Body of pancreas (tissue), 4 donors: ENCODE results near the gene ERCC8. TPM values are rescaled to one million over a fixed set of nuclear protein-coding genes. Genes with fewer than 3 reads are reported as not detected.

Experiments
- ATAC-seq: fragments of 150-250 bp; one replicate; pipeline ENCODE4 v1.9.1; 2016
- DNase-seq, 4 donors: peaks; one replicate each; pipeline ENCODE4 v3.0.0-alpha.2; 2019
- H3K27ac ChIP-seq, 4 donors: fragments of 200-600 bp; sonication (generic); 1 replicate in 3 of 4; 2 replicates in 1 of 4; pipeline versions ENCODE4 v1.5.1 to v1.6.1; 2016 to 2019; ENCODE audit warnings: mild to moderate bottlenecking in 1 of 4, mixed read lengths in 1 of 4, moderate library complexity in 1 of 4
- H3K27me3 ChIP-seq, 2 donors: fragments of 200-600 bp; sonication (generic); one replicate each; pipeline ENCODE4 v1.6.0; 2016; ENCODE audit warnings: mild to moderate bottlenecking in 1 of 2
- H3K36me3 ChIP-seq, 2 donors: fragments of 200-600 bp; sonication (generic); replicated peaks in 1 of 2; 2 replicates each; pipeline ENCODE4 v1.5.1; 2016; ENCODE audit warnings: low read depth in 2 of 2; ENCODE audit not compliant: insufficient read depth in 1 of 2
- H3K4me1 ChIP-seq: fragments of 200-600 bp; sonication (generic); one replicate; pipeline ENCODE4 v1.6.0; 2016
- H3K4me3 ChIP-seq, 2 donors: fragments of 200-600 bp; sonication (generic); 1 replicate in 1 of 2; 2 replicates in 1 of 2; pipeline ENCODE4 v1.5.1; 2016 to 2019
- H3K9me3 ChIP-seq, 3 donors: fragments of 200-600 bp; sonication (generic); 1 replicate in 2 of 3; 2 replicates in 1 of 3; pipeline ENCODE4 v1.5.1; 2016
- CTCF ChIP-seq, 7 experiments: fragments of 450-650 bp in 4 of 7; fragments of 200-600 bp in 3 of 7; sonication (generic) in 3 of 7; IDR thresholded peaks; one replicate each; pipeline ENCODE4 v1.5.1; 2016 to 2019; ENCODE audit warnings: antibody characterized with exemption in 7 of 7
- POLR2A ChIP-seq, 3 donors: fragments of 450-650 bp; IDR thresholded peaks; one replicate each; pipeline ENCODE4 v1.6.1; 2016; ENCODE audit warnings: antibody characterized with exemption in 3 of 3, mild to moderate bottlenecking in 2 of 3
- WGBS, 2 donors: methylation state at CpG; one replicate each; pipeline ENCODE4 v1.1.5; 2017; 5-methylcytosine and 5-hydroxymethylcytosine counted together
- intact Hi-C: fragments of 100-400 bp; cut with DNase I; formaldehyde crosslinking; loops from one replicate; pipeline ENCODE4 v1.15.1; 2023
- total RNA-seq, 2 donors: library from RNA; depleted of rRNA; stranded (reverse); fragments of >200 nt; gene quantifications; one replicate each; pipeline ENCODE4 v1.1.0, GENCODE V29; 2016

ERCC8 gene
- total RNA-seq, 2 donors from 2014 or later: 2.6 to 3.4 TPM

GRCh38 chr5:60833520-60833919, 111.3 kb downstream of the ERCC8 start:
- intact Hi-C loops: no loop called here
- no peak overlapping the region for H3K4me3 ChIP-seq
- TF ChIP-seq CTCF (IDR thresholded peaks at IDR 0.05): no peak
- H3K27me3 ChIP-seq: no peaks in the 10 kb centered on the region
- H3K27ac ChIP-seq: no peak overlapping the region
- no peaks in the 10 kb centered on the region for H3K36me3 ChIP-seq
- H3K4me1 ChIP-seq: peaks cover 18% of the 10 kb centered on the region
- DNase-seq: no peak
- no peaks in the 10 kb centered on the region for H3K9me3 ChIP-seq
- ATAC-seq: no peak

GRCh38 chr5:60830581-60831127, 114.2 kb downstream of the ERCC8 start:
- Histone ChIP-seq H3K4me3 (no peak overlapping the region), H3K9me3 (no peaks in the 10 kb centered on the region), H3K4me1 (peaks cover 7% of the 10 kb centered on the region), H3K27me3 (no peaks in the 10 kb centered on the region), H3K27ac (peak overlapping the region in 1 of 4 donors; percentile 7), H3K36me3 (no peaks in the 10 kb centered on the region)
- no peak for ATAC-seq
- no peak for TF ChIP-seq POLR2A (IDR thresholded peaks at IDR 0.05)
- no peak for TF ChIP-seq CTCF (IDR thresholded peaks at IDR 0.05)
- peak in 1 of 4 donors; percentile 6 for DNase-seq
- intact Hi-C loops: no loop called here

- H3K27ac ChIP-seq: no peak overlapping the region
- peaks cover 7% of the 10 kb centered on the region for H3K4me1 ChIP-seq
- TF ChIP-seq CTCF (IDR thresholded peaks at IDR 0.05) (no peak), POLR2A (IDR thresholded peaks at IDR 0.05) (no peak)
- no peak for ATAC-seq
- intact Hi-C loops: no loop called here
- DNase-seq: no peak
- 85 to 92% methylated on average over 2 of the region's 2 CpGs for WGBS, 2 donors
- H3K36me3 ChIP-seq: no peaks in the 10 kb centered on the region
- no peaks in the 10 kb centered on the region for H3K27me3 ChIP-seq
- no peak overlapping the region for H3K4me3 ChIP-seq
- H3K9me3 ChIP-seq: no peaks in the 10 kb centered on the region
Measured at GRCh38 chr5:60829490-60830266, 115.2 kb downstream of the ERCC8 start.

- 89 to 93% methylated on average over 1 of the region's 1 CpG for WGBS, 2 donors
- intact Hi-C loops: no loop called here
- no peaks in the 10 kb centered on the region for H3K27me3 ChIP-seq
- no peak overlapping the region for H3K27ac ChIP-seq
- ATAC-seq: no peak
- TF ChIP-seq CTCF (IDR thresholded peaks at IDR 0.05) (no peak), POLR2A (IDR thresholded peaks at IDR 0.05) (no peak)
- DNase-seq: no peak
- H3K4me1 ChIP-seq: peaks cover 7% of the 10 kb centered on the region
- no peaks in the 10 kb centered on the region for H3K36me3 ChIP-seq
- no peak overlapping the region for H3K4me3 ChIP-seq
- H3K9me3 ChIP-seq: no peaks in the 10 kb centered on the region
Measured at GRCh38 chr5:60827201-60827600, 117.7 kb downstream of the ERCC8 start.

GRCh38 chr5:60826653-60827052, 118.2 kb downstream of the ERCC8 start:
- no peak for ATAC-seq
- no peak for DNase-seq

More at GRCh38 chr5:60826653-60827052, 118.2 kb downstream of the ERCC8 start:
- H3K27ac ChIP-seq: no peak overlapping the region
- TF ChIP-seq CTCF (IDR thresholded peaks at IDR 0.05) (no peak), POLR2A (IDR thresholded peaks at IDR 0.05) (no peak)
- H3K4me3 ChIP-seq: no peak overlapping the region
- no peaks in the 10 kb centered on the region for H3K36me3 ChIP-seq
- no peaks in the 10 kb centered on the region for H3K27me3 ChIP-seq
- no peaks in the 10 kb centered on the region for H3K9me3 ChIP-seq
- peaks cover 7% of the 10 kb centered on the region for H3K4me1 ChIP-seq
- intact Hi-C loops: no loop called here
